ENCODE data around the gene MICALL1. TPM values are rescaled to one million over a fixed set of nuclear protein-coding genes. Genes with fewer than 3 reads are reported as not detected.

Gene MICALL1
- total and polyA plus RNA-seq, 2 experiments from 2014 or later: 8.0 to 41.4 TPM

- in situ Hi-C loops (cut with MboI): no loop called here
- TF ChIP-seq EZH2phosphoT487 (IDR thresholded peaks at IDR 0.05; ENCODE audit: insufficient read depth, low read depth) (no peak), EZH2 (IDR thresholded peaks at IDR 0.05; ENCODE audit: insufficient read depth, poor library complexity, severe bottlenecking) (no peak)
- Histone ChIP-seq H3K4me1 (ENCODE audit: insufficient read depth) (peaks cover 9% of the 10 kb centered on the region; the same call in 1 of the 2 replicates), H3K9me3 (ENCODE audit: low read depth) (no peaks in the 10 kb centered on the region), H3K27ac (no peak overlapping the region), H3K4me3 (no peak overlapping the region), H3K4me2 (ENCODE audit: unreplicated experiment) (no peak overlapping the region), H3K27me3 (replicated peaks; ENCODE audit: insufficient read depth) (no peaks in the 10 kb centered on the region), H3K36me3 (ENCODE audit: low read depth) (peaks cover 11% of the 10 kb centered on the region; the same call in 1 of the 2 replicates), H3K9ac (no peak overlapping the region), H4K20me1 (ENCODE audit: insufficient read depth) (no peaks in the 10 kb centered on the region), H2AFZ (no peak overlapping the region), H3K79me2 (ENCODE audit: insufficient read depth) (peaks cover 27% of the 10 kb centered on the region), H3F3A (ENCODE audit: insufficient read depth) (no peaks in the 10 kb centered on the region), H3K9me2 (ENCODE audit: insufficient read depth) (no peaks in the 10 kb centered on the region)
- WGBS, 2 experiments (ENCODE audit: low coverage in 1 of 2, low lambda C conversion rate in 2 of 2, missing lambda C conversion rate in 2 of 2): 60 to 70% methylated on average over 4 of the region's 4 CpGs
- no peak for DNase-seq
Measured at GRCh38 chr22:37957232-37957631, 51.1 kb downstream of the MICALL1 start.

- Histone ChIP-seq H3K4me1 (ENCODE audit: insufficient read depth) (peaks cover 9% of the 10 kb centered on the region; the same call in 1 of the 2 replicates), H3K9me3 (ENCODE audit: low read depth) (no peaks in the 10 kb centered on the region), H4K20me1 (ENCODE audit: insufficient read depth) (no peaks in the 10 kb centered on the region), H3K36me3 (ENCODE audit: low read depth) (peaks cover 13% of the 10 kb centered on the region; the same call in 1 of the 2 replicates), H3K9me2 (ENCODE audit: insufficient read depth) (no peaks in the 10 kb centered on the region), H3K27ac (no peak overlapping the region), H3K9ac (no peak overlapping the region), H3K4me2 (ENCODE audit: unreplicated experiment) (no peak overlapping the region), H3F3A (ENCODE audit: insufficient read depth) (no peaks in the 10 kb centered on the region), H3K27me3 (replicated peaks; ENCODE audit: insufficient read depth) (no peaks in the 10 kb centered on the region), H2AFZ (no peak overlapping the region), H3K79me2 (ENCODE audit: insufficient read depth) (peaks cover 19% of the 10 kb centered on the region), H3K4me3 (no peak overlapping the region)
- TF ChIP-seq EZH2 (IDR thresholded peaks at IDR 0.05; ENCODE audit: insufficient read depth, poor library complexity, severe bottlenecking) (no peak), EZH2phosphoT487 (IDR thresholded peaks at IDR 0.05; ENCODE audit: insufficient read depth, low read depth) (no peak)
- WGBS, 2 experiments (ENCODE audit: low coverage in 1 of 2, low lambda C conversion rate in 2 of 2, missing lambda C conversion rate in 2 of 2): 96 to 99% methylated on average over 16 to 18 of the region's 18 CpGs
- no peak for DNase-seq
- in situ Hi-C loops (cut with MboI): no loop called here
Measured at GRCh38 chr22:37959231-37959825, 53.2 kb downstream of the MICALL1 start.

- no peak overlapping the region for H3K27ac ChIP-seq
- no peaks in the 10 kb centered on the region for H3K9me2 ChIP-seq (ENCODE audit: insufficient read depth)
- H3K4me3 ChIP-seq: no peak overlapping the region
- in situ Hi-C loops (cut with MboI): no loop called here
- no peaks in the 10 kb centered on the region for H4K20me1 ChIP-seq (ENCODE audit: insufficient read depth)
- no peak overlapping the region for H2AFZ ChIP-seq
- no peak for DNase-seq
- no peaks in the 10 kb centered on the region for H3K4me1 ChIP-seq (ENCODE audit: insufficient read depth)
- WGBS, 2 experiments (ENCODE audit: low coverage in 1 of 2, low lambda C conversion rate in 2 of 2, missing lambda C conversion rate in 2 of 2): 98 to 100% methylated on average over 4 of the region's 4 CpGs
- H3K9ac ChIP-seq: no peak overlapping the region
- H3K79me2 ChIP-seq (ENCODE audit: insufficient read depth): peaks cover 8% of the 10 kb centered on the region
- no peak overlapping the region for H3K4me2 ChIP-seq (ENCODE audit: unreplicated experiment)
- H3K9me3 ChIP-seq (ENCODE audit: low read depth): no peaks in the 10 kb centered on the region
- H3K36me3 ChIP-seq (ENCODE audit: low read depth): peaks cover 16% of the 10 kb centered on the region; the same call in 1 of the 2 replicates
- no peaks in the 10 kb centered on the region for H3F3A ChIP-seq (ENCODE audit: insufficient read depth)
- no peak for TF ChIP-seq EZH2 (IDR thresholded peaks at IDR 0.05; ENCODE audit: insufficient read depth, poor library complexity, severe bottlenecking)
- no peak for TF ChIP-seq EZH2phosphoT487 (IDR thresholded peaks at IDR 0.05; ENCODE audit: insufficient read depth, low read depth)
- H3K27me3 ChIP-seq (replicated peaks; ENCODE audit: insufficient read depth): no peaks in the 10 kb centered on the region
Measured at GRCh38 chr22:37961062-37961461, 55.0 kb downstream of the MICALL1 start.

- Histone ChIP-seq H3K4me3 (no peak overlapping the region), H3K79me2 (ENCODE audit: insufficient read depth) (peaks cover 8% of the 10 kb centered on the region; the same call in 1 of the 2 replicates), H3K27ac (no peak overlapping the region), H3K9ac (no peak overlapping the region), H3K9me3 (ENCODE audit: low read depth) (no peaks in the 10 kb centered on the region), H3K4me1 (ENCODE audit: insufficient read depth) (no peaks in the 10 kb centered on the region), H3K9me2 (ENCODE audit: insufficient read depth) (no peaks in the 10 kb centered on the region), H3K27me3 (replicated peaks; ENCODE audit: insufficient read depth) (no peaks in the 10 kb centered on the region), H3F3A (ENCODE audit: insufficient read depth) (no peaks in the 10 kb centered on the region), H4K20me1 (ENCODE audit: insufficient read depth) (no peaks in the 10 kb centered on the region), H2AFZ (no peak overlapping the region), H3K36me3 (ENCODE audit: low read depth) (peaks cover 15% of the 10 kb centered on the region; the same call in 1 of the 2 replicates), H3K4me2 (ENCODE audit: unreplicated experiment) (no peak overlapping the region)
- 92 to 95% methylated on average over 9 of the region's 9 CpGs for WGBS, 2 experiments (ENCODE audit: low coverage in 1 of 2, low lambda C conversion rate in 2 of 2, missing lambda C conversion rate in 2 of 2)
- in situ Hi-C loops (cut with MboI): no loop called here
- TF ChIP-seq EZH2 (IDR thresholded peaks at IDR 0.05; ENCODE audit: insufficient read depth, poor library complexity, severe bottlenecking): no peak
- TF ChIP-seq EZH2phosphoT487 (IDR thresholded peaks at IDR 0.05; ENCODE audit: insufficient read depth, low read depth): no peak
- no peak for DNase-seq
Measured at GRCh38 chr22:37965940-37966664, 60.0 kb downstream of the MICALL1 start.

Data from GM23248 (cell line).